Measurements from ENCODE around the gene METAP1D.
"Not testable (repeated sequence)": the region's sequence is repeated elsewhere in the genome, so short reads cannot be mapped to it uniquely, and the experiment has no call there.

Gene METAP1D

GRCh38 chr2:172106108-172106961 lies 106.6 kb downstream of the METAP1D start:
- no peak for DNase-seq

- DNase-seq: no peak
Observed at GRCh38 chr2:172107690-172108586, 108.2 kb downstream of the METAP1D start.

DNA sequence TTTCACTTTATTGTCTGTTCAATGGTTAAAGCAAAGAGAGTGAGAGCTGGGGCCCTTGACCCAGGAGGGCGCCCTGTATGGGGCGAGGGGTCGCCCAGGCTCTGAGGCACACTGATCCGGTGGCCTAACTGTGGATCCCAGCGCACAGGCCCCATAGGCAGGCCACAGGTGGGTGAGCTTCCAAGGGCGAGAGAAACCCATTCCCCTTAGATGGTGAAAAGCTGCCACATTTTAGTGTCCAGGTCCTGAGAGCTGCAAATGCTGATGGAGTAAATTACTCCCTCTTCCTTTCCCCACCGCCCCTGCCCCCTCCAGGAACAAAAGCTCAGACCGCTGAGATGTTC lies 108.8 kb downstream of the METAP1D start:
- no peak for DNase-seq

- DNase-seq: no peak
Observed at GRCh38 chr2:172109256-172109987, 109.7 kb downstream of the METAP1D start.

- no peak for DNase-seq
Observed at GRCh38 chr2:172109988-172110811, 110.4 kb downstream of the METAP1D start.

- DNase-seq: no peak
Observed at GRCh38 chr2:172113617-172114016, 113.9 kb downstream of the METAP1D start.

DNA sequence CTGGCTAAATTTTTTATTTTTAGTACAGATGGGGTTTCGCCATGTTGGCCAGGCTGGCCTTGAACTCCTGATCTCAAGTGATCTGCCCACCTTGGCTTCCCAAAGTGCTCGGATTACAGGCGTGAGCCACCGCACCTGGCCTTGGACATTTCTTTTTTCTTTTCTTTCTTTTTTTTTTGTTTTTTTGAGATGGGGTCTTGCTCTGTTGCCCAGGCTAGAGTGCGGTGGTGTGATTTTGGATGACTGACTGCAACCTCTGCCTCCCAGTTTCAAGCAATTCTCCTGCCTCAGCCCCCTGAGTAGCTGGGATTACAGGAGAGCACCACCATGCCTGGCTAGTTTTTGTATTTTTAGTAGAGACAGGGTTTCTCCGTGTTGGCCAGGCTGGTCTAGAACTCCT lies 114.4 kb downstream of the METAP1D start:
- not testable (repeated sequence) for DNase-seq

DNA sequence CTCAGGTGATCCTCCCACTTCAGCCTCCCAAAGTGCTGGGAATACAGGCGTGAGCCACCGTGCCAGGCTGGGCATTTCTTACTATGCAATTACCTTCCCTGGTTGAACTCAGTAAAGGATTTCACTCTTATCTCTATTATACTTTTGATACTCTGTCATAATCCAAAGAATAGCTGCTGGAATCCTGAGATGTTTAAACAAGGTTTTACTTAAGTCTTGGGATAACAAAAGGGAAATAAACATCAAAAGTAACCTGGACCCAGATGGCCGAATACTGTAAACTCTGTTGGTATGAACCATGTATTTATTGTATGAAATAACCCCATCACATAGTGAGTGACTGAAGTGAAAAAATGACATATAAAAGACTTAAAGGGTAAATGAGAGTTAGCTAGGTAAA lies 114.8 kb downstream of the METAP1D start:
- no peak for DNase-seq

DNA sequence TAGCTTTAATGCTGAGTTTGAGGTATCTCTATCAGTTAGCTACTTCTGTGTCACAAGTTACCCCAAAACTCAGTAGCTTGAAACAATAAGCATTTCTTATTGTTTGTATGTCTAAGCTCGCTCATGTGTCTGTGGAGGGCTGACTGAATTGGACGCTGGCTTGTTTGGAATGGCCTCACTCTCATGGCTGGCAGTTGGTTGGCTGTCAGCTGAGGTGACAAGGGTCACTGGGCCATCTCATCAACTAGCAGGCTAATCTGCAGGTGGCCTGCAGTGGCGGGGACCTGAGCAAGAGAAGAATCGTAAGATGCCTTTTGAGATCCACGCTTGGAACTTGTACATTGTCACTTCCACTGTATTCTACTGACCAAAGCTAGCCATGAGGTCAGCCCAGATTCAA lies 116.4 kb downstream of the METAP1D start:
- no peak for DNase-seq

- DNase-seq: no peak
Observed at GRCh38 chr2:172119089-172119488, 119.3 kb downstream of the METAP1D start.

GRCh38 chr2:172120118-172120517 lies 120.4 kb downstream of the METAP1D start:
- no peak for DNase-seq

- no peak for DNase-seq
Observed at GRCh38 chr2:172128484-172128883, 128.7 kb downstream of the METAP1D start.

- no peak for DNase-seq
Observed at GRCh38 chr2:172129404-172129803, 129.7 kb downstream of the METAP1D start.

Data from RPMI8226 (cell line).